Activated naive CD8-positive, alpha-beta T cell treated with anti-CD3 and anti-CD28 coated beads, Interleukin-2, amount 10 ng/mL, durations not matched to agents 7 days and 5 days (primary cell): ENCODE data around the gene ELAPOR2. TPM values are rescaled to one million over a fixed set of nuclear protein-coding genes. Genes with fewer than 3 reads are reported as not detected.

Experiments used
- ATAC-seq: fragments of 150-1000 bp; cut with Tn5 transposase; one replicate; pipeline ENCODE4 v1.10.0; 2021; ENCODE audit warnings: low read depth, moderate library complexity
- POLR2A ChIA-PET: fragments of 350-600 bp; sonication (Branson Sonifier 250); formaldehyde crosslinking; loops from one replicate; lab custom pipeline; 2021; ENCODE audit warnings: antibody characterized with exemption; lab: Charles Lee
- DNase-seq: peaks from one replicate; pipeline ENCODE4 v3.0.0; 2021
- H3K27ac Mint-ChIP-seq: one replicate; pipeline ENCODE4 v1.8.0; 2022; ENCODE audit warnings: mild to moderate bottlenecking, mixed read lengths
- H3K27me3 Mint-ChIP-seq: one replicate; pipeline ENCODE4 v1.8.0; 2022; ENCODE audit warnings: mild to moderate bottlenecking, moderate library complexity, mixed read lengths
- H3K36me3 Mint-ChIP-seq: one replicate; pipeline ENCODE4 v1.8.0; 2021; ENCODE audit warnings: mild to moderate bottlenecking, mixed read lengths
- H3K4me1 Mint-ChIP-seq: one replicate; pipeline ENCODE4 v1.8.0; 2021; ENCODE audit warnings: mixed read lengths
- H3K4me3 Mint-ChIP-seq: one replicate; pipeline ENCODE4 v1.8.0; 2022; ENCODE audit warnings: mild to moderate bottlenecking, moderate library complexity, mixed read lengths
- H3K9me3 Mint-ChIP-seq: one replicate; pipeline ENCODE4 v1.8.0; 2021; ENCODE audit warnings: mixed read lengths
- total RNA-seq, 2 experiments: library from RNA; stranded (reverse); gene quantifications; one replicate each; pipeline ENCODE4 v1.2.3, GENCODE V29; 2021

The ELAPOR2 gene
- total RNA-seq, 2 experiments from 2014 or later: 2.9 to 4.2 TPM

- POLR2A ChIA-PET: no interaction called here
Observed at GRCh38 chr7:87032604-87033339, 26.7 kb downstream of the ELAPOR2 start.

DNA sequence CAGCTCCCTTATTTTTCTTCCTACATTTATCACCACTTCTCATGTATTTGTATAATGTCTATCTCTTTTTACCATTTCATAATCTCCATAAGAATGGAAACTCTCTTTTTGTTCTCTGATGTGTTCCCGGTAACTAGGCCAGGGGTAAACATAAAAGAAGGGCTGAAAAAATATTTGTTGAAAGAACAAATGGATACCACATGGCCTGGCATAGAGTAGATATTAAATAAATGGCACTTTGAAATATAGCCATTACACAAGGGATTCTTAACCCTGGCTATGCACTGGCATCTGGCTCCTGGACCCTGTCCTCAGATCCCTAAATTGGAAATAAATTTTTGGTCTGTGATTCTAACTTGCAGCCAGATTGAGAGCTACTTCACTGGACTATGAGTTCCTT lies 30.4 kb downstream of the ELAPOR2 start:
- H3K4me1 Mint-ChIP-seq: no peaks in the 10 kb centered on the region
- POLR2A ChIA-PET: no interaction called here
- H3K36me3 Mint-ChIP-seq: no peaks in the 10 kb centered on the region

More at GRCh38 chr7:87032604-87033339, 26.7 kb downstream of the ELAPOR2 start:
- DNase-seq (no peak), ATAC-seq (no peak)
- no peak overlapping the region for H3K4me3 Mint-ChIP-seq
- H3K27ac Mint-ChIP-seq: no peak overlapping the region
- no peaks in the 10 kb centered on the region for H3K4me1 Mint-ChIP-seq
- no peaks in the 10 kb centered on the region for H3K27me3 Mint-ChIP-seq
- no peaks in the 10 kb centered on the region for H3K36me3 Mint-ChIP-seq
- H3K9me3 Mint-ChIP-seq: peaks cover 2% of the 10 kb centered on the region

GRCh38 chr7:87028636-87029035 lies 30.8 kb downstream of the ELAPOR2 start:
- DNase-seq: no peak
- H3K9me3 Mint-ChIP-seq: peaks cover 2% of the 10 kb centered on the region
- H3K27ac Mint-ChIP-seq: no peak overlapping the region
- no peaks in the 10 kb centered on the region for H3K36me3 Mint-ChIP-seq
- ATAC-seq: no peak
- POLR2A ChIA-PET: no interaction called here
- H3K27me3 Mint-ChIP-seq: no peaks in the 10 kb centered on the region
- no peaks in the 10 kb centered on the region for H3K4me1 Mint-ChIP-seq
- H3K4me3 Mint-ChIP-seq: no peak overlapping the region

More for the DNA sequence above, 30.4 kb downstream of the ELAPOR2 start:
- Mint-ChIP-seq H3K27ac (no peak overlapping the region), H3K4me3 (no peak overlapping the region), H3K9me3 (peaks cover 2% of the 10 kb centered on the region), H3K27me3 (no peaks in the 10 kb centered on the region)
- ATAC-seq (no peak), DNase-seq (no peak)

- ATAC-seq (no peak), DNase-seq (no peak)
- POLR2A ChIA-PET: no interaction called here
- Mint-ChIP-seq H3K4me3 (no peak overlapping the region), H3K4me1 (no peaks in the 10 kb centered on the region), H3K9me3 (peaks cover 2% of the 10 kb centered on the region), H3K27me3 (no peaks in the 10 kb centered on the region), H3K27ac (no peak overlapping the region), H3K36me3 (no peaks in the 10 kb centered on the region)
Observed at GRCh38 chr7:87027900-87028299, 31.6 kb downstream of the ELAPOR2 start.

DNA sequence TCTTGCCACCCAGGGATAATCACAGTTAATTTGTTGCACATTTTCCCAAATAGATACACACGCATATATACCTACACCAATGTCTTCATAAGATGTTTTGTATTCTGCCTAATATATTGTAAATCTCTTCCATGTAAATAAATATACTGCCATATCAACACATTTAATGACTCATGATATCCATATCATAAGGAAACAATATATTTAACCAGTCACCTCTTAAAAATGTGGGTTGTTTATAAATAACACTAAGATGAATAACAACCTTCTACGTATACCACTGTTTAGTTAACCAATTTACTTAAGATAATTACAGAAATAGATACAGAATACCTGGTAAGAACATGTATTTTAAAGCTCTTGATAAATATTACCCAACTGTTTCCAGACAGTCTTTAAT lies 38.2 kb downstream of the ELAPOR2 start:
- no peaks in the 10 kb centered on the region for H3K27me3 Mint-ChIP-seq
- no peak overlapping the region for H3K27ac Mint-ChIP-seq
- no peaks in the 10 kb centered on the region for H3K36me3 Mint-ChIP-seq
- H3K4me3 Mint-ChIP-seq: no peak overlapping the region
- POLR2A ChIA-PET: interaction anchor here (0.5 kb wide), 1 partner anchor 69 kb away, joined by 4 read pairs; no protein-coding TSS in a partner anchor
- H3K9me3 Mint-ChIP-seq: no peaks in the 10 kb centered on the region
- no peaks in the 10 kb centered on the region for H3K4me1 Mint-ChIP-seq
- no peak for ATAC-seq
- no peak for DNase-seq

GRCh38 chr7:87016606-87017005 lies 42.8 kb downstream of the ELAPOR2 start:
- Mint-ChIP-seq H3K4me3 (no peak overlapping the region), H3K27ac (no peak overlapping the region), H3K9me3 (no peaks in the 10 kb centered on the region), H3K4me1 (no peaks in the 10 kb centered on the region), H3K27me3 (peaks cover 2% of the 10 kb centered on the region), H3K36me3 (no peaks in the 10 kb centered on the region)
- DNase-seq (no peak), ATAC-seq (no peak)
- POLR2A ChIA-PET: no interaction called here

- no peak overlapping the region for H3K27ac Mint-ChIP-seq
- H3K36me3 Mint-ChIP-seq: no peaks in the 10 kb centered on the region
- no peaks in the 10 kb centered on the region for H3K4me1 Mint-ChIP-seq
- no peak overlapping the region for H3K4me3 Mint-ChIP-seq
- DNase-seq (no peak), ATAC-seq (no peak)
- POLR2A ChIA-PET: no interaction called here
- H3K9me3 Mint-ChIP-seq: no peaks in the 10 kb centered on the region
- H3K27me3 Mint-ChIP-seq: peaks cover 4% of the 10 kb centered on the region
Observed at GRCh38 chr7:87013840-87014190, 45.6 kb downstream of the ELAPOR2 start.

GRCh38 chr7:87013136-87013839 lies 46.2 kb downstream of the ELAPOR2 start:
- Mint-ChIP-seq H3K36me3 (no peaks in the 10 kb centered on the region), H3K4me3 (no peak overlapping the region), H3K4me1 (no peaks in the 10 kb centered on the region), H3K27me3 (peaks cover 4% of the 10 kb centered on the region), H3K27ac (no peak overlapping the region), H3K9me3 (no peaks in the 10 kb centered on the region)
- no peak for DNase-seq
- ATAC-seq: no peak
- POLR2A ChIA-PET: no interaction called here

Other genes starting within 250 kb of the ELAPOR2 start
- 100 to 1,000 TPM; 131 to 137 TPM for gene DMTF1, start 92.8 kb upstream of the ELAPOR2 start, total RNA-seq
- 10 to 100 TPM; 56.1 to 59.5 TPM for gene TMEM243, start 160.1 kb upstream of the ELAPOR2 start, total RNA-seq